ENCODE measurements around the gene SYNE2. TPM values are rescaled to one million over a fixed set of nuclear protein-coding genes. Genes with fewer than 3 reads are reported as not detected.
"Not testable (repeated sequence)": the region's sequence is repeated elsewhere in the genome, so short reads cannot be mapped to it uniquely, and the experiment has no call there.

Gene SYNE2
- total RNA-seq, 2 experiments from 2014 or later, result 77.7 to 82.4 TPM

DNA sequence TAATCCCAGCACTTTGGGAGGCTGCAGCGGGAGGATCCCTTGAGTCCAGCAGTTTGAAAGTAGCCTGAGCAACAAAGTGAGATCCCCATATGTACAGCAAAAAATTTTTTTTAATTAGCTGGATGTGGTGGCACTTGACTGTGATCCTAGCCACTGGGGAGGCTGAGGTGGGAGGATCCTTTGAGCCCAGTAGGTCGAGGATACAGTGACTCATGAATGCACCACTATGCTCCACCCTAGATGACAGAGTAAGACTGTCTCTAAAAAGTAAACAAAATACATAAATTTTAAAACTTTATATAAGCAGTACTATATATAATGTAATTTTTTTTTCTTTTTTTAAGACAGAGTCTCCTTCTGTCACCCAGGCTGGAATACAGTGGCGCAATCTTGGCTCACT, 326.0 kb downstream of the SYNE2 start:
- peaks cover 57% of the 10 kb centered on the region for H3K36me3 Mint-ChIP-seq (ENCODE audit: low read depth)
- no peak for DNase-seq
- ChIA-PET CTCF (no interaction called here), POLR2A (no interaction called here)
- no peaks in the 10 kb centered on the region for H3K9me3 Mint-ChIP-seq
- peaks cover 4% of the 10 kb centered on the region for H3K4me1 Mint-ChIP-seq
- no peaks in the 10 kb centered on the region for H3K27me3 Mint-ChIP-seq
- H3K4me3 Mint-ChIP-seq, result no peak overlapping the region
- no peak overlapping the region for H3K27ac Mint-ChIP-seq

DNA sequence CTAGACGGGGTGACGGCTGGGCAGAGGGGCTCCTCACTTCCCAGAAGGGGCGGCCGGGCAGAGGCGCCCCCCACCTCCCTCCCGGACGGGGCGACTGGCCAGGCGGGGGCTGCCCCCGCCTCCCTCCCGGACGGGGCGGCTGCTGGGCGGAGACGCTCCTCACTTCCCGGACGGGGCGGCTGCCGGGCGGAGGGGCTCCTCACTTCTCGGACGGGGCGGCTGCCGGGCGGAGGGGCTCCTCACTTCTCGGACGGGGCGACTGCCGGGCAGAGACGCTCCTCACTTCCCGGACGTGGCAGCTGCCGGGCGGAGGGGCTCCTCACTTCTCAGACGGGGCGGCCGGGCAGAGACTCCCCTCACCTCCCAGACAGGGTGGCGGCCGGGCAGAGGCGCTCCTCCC, 330.1 kb downstream of the SYNE2 start:
- CTCF ChIA-PET, H3K27me3 Mint-ChIP-seq, POLR2A ChIA-PET, H3K4me1 Mint-ChIP-seq, H3K27ac Mint-ChIP-seq, H3K4me3 Mint-ChIP-seq, DNase-seq, H3K9me3 Mint-ChIP-seq: not testable (repeated sequence)
- H3K36me3 Mint-ChIP-seq (ENCODE audit: low read depth), result peaks cover 52% of the 10 kb centered on the region

DNA sequence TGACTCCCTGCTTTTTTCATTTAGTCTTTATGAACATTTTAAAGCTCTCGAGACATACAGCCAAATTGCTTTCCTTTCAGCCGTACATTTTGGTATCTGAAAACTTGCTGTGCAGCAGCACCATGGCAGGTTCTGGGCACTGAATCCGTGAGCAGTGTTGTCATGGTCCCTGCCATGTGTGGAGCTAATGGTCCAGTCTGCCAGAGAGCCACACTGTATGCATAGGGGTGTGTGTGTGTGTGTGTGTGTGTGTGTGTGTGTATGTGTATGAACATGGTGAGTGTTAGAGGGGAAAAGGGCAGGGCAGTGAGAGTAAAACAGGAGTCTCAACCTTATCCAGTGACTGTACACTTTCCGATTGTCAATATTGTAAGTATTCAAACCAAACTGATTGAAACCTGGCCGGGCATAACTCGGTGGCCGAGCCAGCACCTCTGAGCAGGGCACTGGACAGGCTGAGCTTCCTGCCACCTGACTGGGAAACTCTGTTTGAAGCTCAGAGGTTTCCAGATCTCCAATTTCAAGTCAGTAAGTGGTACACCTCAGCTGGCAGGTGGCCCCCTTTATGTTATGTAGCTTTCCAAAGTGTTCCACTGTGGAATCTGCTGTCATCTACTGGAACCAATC, 331.4 kb downstream of the SYNE2 start:
- peaks cover 52% of the 10 kb centered on the region for H3K36me3 Mint-ChIP-seq (ENCODE audit: low read depth)
- ChIA-PET CTCF (no interaction called here), POLR2A (no interaction called here)
- H3K4me1 Mint-ChIP-seq, result no peaks in the 10 kb centered on the region
- no peaks in the 10 kb centered on the region for H3K27me3 Mint-ChIP-seq
- H3K27ac Mint-ChIP-seq, result no peak overlapping the region
- H3K9me3 Mint-ChIP-seq, result no peaks in the 10 kb centered on the region
- H3K4me3 Mint-ChIP-seq, result no peak overlapping the region
- no peak for DNase-seq

GRCh38 chr14:64185184-64185583, 332.4 kb downstream of the SYNE2 start:
- no peak for DNase-seq
- ChIA-PET CTCF (no interaction called here), POLR2A (no interaction called here)
- H3K27ac Mint-ChIP-seq, result no peak overlapping the region
- H3K27me3 Mint-ChIP-seq, result no peaks in the 10 kb centered on the region
- H3K4me3 Mint-ChIP-seq, result no peak overlapping the region
- no peaks in the 10 kb centered on the region for H3K4me1 Mint-ChIP-seq
- H3K9me3 Mint-ChIP-seq, result no peaks in the 10 kb centered on the region
- peaks cover 50% of the 10 kb centered on the region for H3K36me3 Mint-ChIP-seq (ENCODE audit: low read depth)

GRCh38 chr14:64186231-64187129, 333.7 kb downstream of the SYNE2 start:
- H3K27me3 Mint-ChIP-seq, result no peaks in the 10 kb centered on the region
- CTCF ChIA-PET, result no interaction called here
- peaks cover 56% of the 10 kb centered on the region for H3K36me3 Mint-ChIP-seq (ENCODE audit: low read depth)
- no peak overlapping the region for H3K27ac Mint-ChIP-seq
- DNase-seq, result no peak
- peaks cover 2% of the 10 kb centered on the region for H3K4me1 Mint-ChIP-seq
- H3K9me3 Mint-ChIP-seq, result no peaks in the 10 kb centered on the region
- no peak overlapping the region for H3K4me3 Mint-ChIP-seq
- POLR2A ChIA-PET, result interaction anchor here (0.8 kb wide), 1 partner anchor 164 kb away, joined by 3 read pairs; no protein-coding TSS in a partner anchor

DNA sequence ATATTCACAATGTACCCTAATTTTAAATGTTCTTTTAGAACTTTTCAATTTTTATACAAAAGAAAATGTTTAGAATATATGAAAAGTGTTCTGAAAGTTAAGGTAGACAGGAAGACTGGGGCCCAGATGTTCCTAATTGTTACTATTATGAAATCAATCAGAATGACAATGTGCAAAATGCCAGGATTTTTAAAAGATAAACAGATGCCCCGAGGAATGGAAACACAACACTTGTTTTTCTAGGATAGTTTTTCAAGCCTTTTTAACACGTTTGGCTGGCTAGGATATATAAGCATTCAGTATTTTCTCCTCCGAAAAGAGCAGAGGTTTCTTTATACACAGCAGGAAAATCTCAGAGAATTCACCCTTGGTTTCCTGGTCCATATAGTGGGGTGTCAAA, 334.5 kb downstream of the SYNE2 start:
- ChIA-PET POLR2A (no interaction called here), CTCF (no interaction called here)
- Mint-ChIP-seq H3K4me1 (peaks cover 2% of the 10 kb centered on the region), H3K27me3 (no peaks in the 10 kb centered on the region), H3K27ac (no peak overlapping the region), H3K36me3 (ENCODE audit: low read depth) (peaks cover 58% of the 10 kb centered on the region), H3K4me3 (no peak overlapping the region), H3K9me3 (no peaks in the 10 kb centered on the region)
- no peak for DNase-seq

GRCh38 chr14:64190974-64191502, 338.2 kb downstream of the SYNE2 start:
- H3K36me3 Mint-ChIP-seq (ENCODE audit: low read depth), result peaks cover 54% of the 10 kb centered on the region
- no peaks in the 10 kb centered on the region for H3K9me3 Mint-ChIP-seq
- no peak overlapping the region for H3K4me3 Mint-ChIP-seq
- H3K27ac Mint-ChIP-seq, result no peak overlapping the region
- no peak for DNase-seq
- CTCF ChIA-PET, result no interaction called here
- POLR2A ChIA-PET, result no interaction called here
- peaks cover 23% of the 10 kb centered on the region for H3K4me1 Mint-ChIP-seq
- H3K27me3 Mint-ChIP-seq, result no peaks in the 10 kb centered on the region

GRCh38 chr14:64191756-64192155, 339.0 kb downstream of the SYNE2 start:
- ChIA-PET CTCF (no interaction called here), POLR2A (no interaction called here)
- Mint-ChIP-seq H3K4me1 (peaks cover 25% of the 10 kb centered on the region), H3K27me3 (no peaks in the 10 kb centered on the region), H3K9me3 (no peaks in the 10 kb centered on the region), H3K27ac (no peak overlapping the region), H3K4me3 (no peak overlapping the region), H3K36me3 (ENCODE audit: low read depth) (peaks cover 49% of the 10 kb centered on the region)
- DNase-seq, result no peak

- Mint-ChIP-seq H3K27me3 (no peaks in the 10 kb centered on the region), H3K4me1 (peaks cover 31% of the 10 kb centered on the region), H3K4me3 (no peak overlapping the region), H3K27ac (no peak overlapping the region), H3K36me3 (ENCODE audit: low read depth) (peaks cover 41% of the 10 kb centered on the region), H3K9me3 (no peaks in the 10 kb centered on the region)
- no peak for DNase-seq
- ChIA-PET POLR2A (interaction anchor here (1.5 kb wide), 1 partner anchor 531 kb away, joined by 3 read pairs; no protein-coding TSS in a partner anchor), CTCF (no interaction called here)
These were observed 341.0 kb downstream of the SYNE2 start for GRCh38 chr14:64193821-64194220.

- H3K4me3 Mint-ChIP-seq, result no peak overlapping the region
- H3K27ac Mint-ChIP-seq, result peak overlapping the region; percentile 41
- H3K4me1 Mint-ChIP-seq, result peaks cover 31% of the 10 kb centered on the region
- H3K27me3 Mint-ChIP-seq, result no peaks in the 10 kb centered on the region
- ChIA-PET POLR2A (interaction anchor here (1.5 kb wide), 1 partner anchor 532 kb away, joined by 3 read pairs; no protein-coding TSS in a partner anchor), CTCF (no interaction called here)
- H3K36me3 Mint-ChIP-seq (ENCODE audit: low read depth), result peaks cover 44% of the 10 kb centered on the region
- no peaks in the 10 kb centered on the region for H3K9me3 Mint-ChIP-seq
- DNase-seq, result no peak
These were observed 341.6 kb downstream of the SYNE2 start for GRCh38 chr14:64194404-64194803.

DNA sequence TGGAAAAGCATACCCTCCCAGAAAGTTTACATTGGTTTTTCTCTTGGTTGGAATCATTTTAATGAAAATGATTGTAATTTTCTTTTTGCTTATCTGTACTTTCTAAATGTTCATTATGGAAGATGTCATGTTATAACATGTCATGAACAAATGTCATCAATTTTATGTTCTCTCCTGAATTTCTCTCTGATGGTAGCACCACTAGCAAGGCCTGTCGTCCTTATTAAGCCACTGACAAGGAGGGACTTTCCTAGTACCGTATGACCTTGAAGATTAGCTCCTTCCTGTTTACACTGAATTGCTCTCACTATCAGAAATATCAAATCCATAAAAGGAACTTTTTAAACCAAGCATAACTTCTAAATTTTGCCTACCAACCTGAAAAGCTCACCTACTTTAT, 342.4 kb downstream of the SYNE2 start:
- Mint-ChIP-seq H3K36me3 (ENCODE audit: low read depth) (peaks cover 36% of the 10 kb centered on the region), H3K9me3 (no peaks in the 10 kb centered on the region), H3K27ac (peak overlapping the region; percentile 41), H3K27me3 (no peaks in the 10 kb centered on the region), H3K4me1 (peaks cover 31% of the 10 kb centered on the region), H3K4me3 (no peak overlapping the region)
- DNase-seq, result no peak
- ChIA-PET CTCF (interaction anchor here (1.0 kb wide), 1 partner anchor 85 kb away, joined by 4 read pairs; no protein-coding TSS in a partner anchor), POLR2A (no interaction called here)

DNA sequence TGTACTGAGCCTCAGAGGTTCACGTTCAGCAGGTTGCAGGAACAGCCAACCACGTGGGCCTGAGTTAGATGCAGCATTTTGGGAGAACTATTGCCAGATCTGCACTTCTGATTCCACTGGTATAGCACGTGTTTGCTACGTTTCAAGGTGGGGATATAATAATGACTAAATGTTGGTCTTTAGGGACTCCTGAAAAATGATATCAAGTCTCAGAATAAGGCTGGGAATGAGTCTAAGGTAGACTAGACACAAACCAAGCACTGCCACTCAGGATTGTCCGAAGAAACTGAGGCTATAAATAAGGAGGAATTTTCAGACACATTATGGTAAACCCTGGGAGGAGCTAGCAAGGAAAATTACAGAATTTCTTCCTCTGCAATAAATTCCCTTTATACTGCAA, 343.3 kb downstream of the SYNE2 start:
- ChIA-PET CTCF (interaction anchor here (1.0 kb wide), 1 partner anchor 86 kb away, joined by 4 read pairs; no protein-coding TSS in a partner anchor), POLR2A (no interaction called here)
- H3K4me1 Mint-ChIP-seq, result peaks cover 31% of the 10 kb centered on the region
- DNase-seq, result no peak
- H3K4me3 Mint-ChIP-seq, result no peak overlapping the region
- peaks cover 29% of the 10 kb centered on the region for H3K36me3 Mint-ChIP-seq (ENCODE audit: low read depth)
- H3K27me3 Mint-ChIP-seq, result no peaks in the 10 kb centered on the region
- no peaks in the 10 kb centered on the region for H3K9me3 Mint-ChIP-seq
- H3K27ac Mint-ChIP-seq, result no peak overlapping the region

GRCh38 chr14:64196814-64197411, 344.1 kb downstream of the SYNE2 start:
- Mint-ChIP-seq H3K27ac (peak overlapping the region; percentile 56), H3K4me1 (peaks cover 29% of the 10 kb centered on the region), H3K27me3 (no peaks in the 10 kb centered on the region), H3K4me3 (no peak overlapping the region), H3K36me3 (ENCODE audit: low read depth) (peaks cover 21% of the 10 kb centered on the region), H3K9me3 (no peaks in the 10 kb centered on the region)
- no peak for DNase-seq
- CTCF ChIA-PET, result no interaction called here
- POLR2A ChIA-PET, result no interaction called here

Measured in activated CD4-positive, alpha-beta memory T cell treated with anti-CD3 and anti-CD28 coated beads, Interleukin-2, amount 10 ng/mL, durations not matched to agents 7 days and 5 days (primary cell).